ENCODE results near the gene LRP1B.

LRP1B gene

DNA sequence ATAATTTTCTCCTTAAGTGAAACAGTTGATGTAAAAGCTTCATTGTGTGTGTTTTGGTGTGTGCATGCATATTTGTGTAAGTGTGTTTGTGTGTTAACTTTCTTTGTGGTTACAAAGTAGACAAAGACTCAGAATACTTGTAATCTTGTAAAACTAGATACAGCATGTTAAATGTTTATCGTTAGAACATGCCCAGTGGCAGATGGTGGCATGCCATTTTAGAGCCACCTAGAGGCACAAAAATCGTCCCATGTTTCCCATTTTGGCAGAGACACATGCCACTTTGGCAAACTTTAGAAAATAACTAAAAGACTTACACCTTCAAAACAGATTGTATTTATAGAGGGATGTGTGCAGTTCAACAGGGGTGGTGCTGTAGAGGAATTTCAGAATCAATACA lies 224.1 kb downstream of the LRP1B start:
- TF ChIP-seq, protein P1, sequence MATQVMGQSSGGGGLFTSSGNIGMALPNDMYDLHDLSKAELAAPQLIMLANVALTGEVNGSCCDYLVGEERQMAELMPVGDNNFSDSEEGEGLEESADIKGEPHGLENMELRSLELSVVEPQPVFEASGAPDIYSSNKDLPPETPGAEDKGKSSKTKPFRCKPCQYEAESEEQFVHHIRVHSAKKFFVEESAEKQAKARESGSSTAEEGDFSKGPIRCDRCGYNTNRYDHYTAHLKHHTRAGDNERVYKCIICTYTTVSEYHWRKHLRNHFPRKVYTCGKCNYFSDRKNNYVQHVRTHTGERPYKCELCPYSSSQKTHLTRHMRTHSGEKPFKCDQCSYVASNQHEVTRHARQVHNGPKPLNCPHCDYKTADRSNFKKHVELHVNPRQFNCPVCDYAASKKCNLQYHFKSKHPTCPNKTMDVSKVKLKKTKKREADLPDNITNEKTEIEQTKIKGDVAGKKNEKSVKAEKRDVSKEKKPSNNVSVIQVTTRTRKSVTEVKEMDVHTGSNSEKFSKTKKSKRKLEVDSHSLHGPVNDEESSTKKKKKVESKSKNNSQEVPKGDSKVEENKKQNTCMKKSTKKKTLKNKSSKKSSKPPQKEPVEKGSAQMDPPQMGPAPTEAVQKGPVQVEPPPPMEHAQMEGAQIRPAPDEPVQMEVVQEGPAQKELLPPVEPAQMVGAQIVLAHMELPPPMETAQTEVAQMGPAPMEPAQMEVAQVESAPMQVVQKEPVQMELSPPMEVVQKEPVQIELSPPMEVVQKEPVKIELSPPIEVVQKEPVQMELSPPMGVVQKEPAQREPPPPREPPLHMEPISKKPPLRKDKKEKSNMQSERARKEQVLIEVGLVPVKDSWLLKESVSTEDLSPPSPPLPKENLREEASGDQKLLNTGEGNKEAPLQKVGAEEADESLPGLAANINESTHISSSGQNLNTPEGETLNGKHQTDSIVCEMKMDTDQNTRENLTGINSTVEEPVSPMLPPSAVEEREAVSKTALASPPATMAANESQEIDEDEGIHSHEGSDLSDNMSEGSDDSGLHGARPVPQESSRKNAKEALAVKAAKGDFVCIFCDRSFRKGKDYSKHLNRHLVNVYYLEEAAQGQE (IDR thresholded peaks at IDR 0.05; ENCODE audit: insufficient read depth in 1 of 2, low read depth in 2 of 2, low read length in 2 of 2), result no peak
- TF ChIP-seq TAF1 (IDR thresholded peaks at IDR 0.05; ENCODE audit: borderline replicate concordance, insufficient read depth, low read length) (no peak), POLR2AphosphoS5 (IDR thresholded peaks at IDR 0.05; ENCODE audit: low read depth, low read length) (no peak), FOXP2 (optimal IDR thresholded peaks at IDR 0.05; ENCODE audit: borderline replicate concordance, extremely low read depth, extremely low read length, insufficient read depth) (no peak), SIN3A (IDR thresholded peaks at IDR 0.05; ENCODE audit: borderline replicate concordance, insufficient read depth, low read length) (no peak)

DNA sequence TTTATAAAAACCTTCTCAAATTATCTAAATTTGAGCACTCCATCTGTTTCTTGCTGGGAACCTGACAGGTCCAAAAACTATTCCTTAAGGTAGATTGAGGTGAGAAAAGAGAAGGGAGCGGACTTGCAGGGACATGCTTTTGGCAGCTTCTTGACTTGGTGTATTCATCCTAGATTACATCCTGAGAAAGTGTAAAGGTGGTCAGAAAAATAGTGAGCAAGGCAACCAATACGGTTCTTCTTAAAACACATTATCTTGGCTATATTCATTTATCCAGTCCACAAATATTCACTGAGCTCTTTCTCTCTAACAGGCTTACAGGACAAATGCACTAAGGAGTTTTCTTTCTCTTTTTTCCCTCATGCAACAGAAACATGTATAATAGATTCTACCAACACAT lies 230.0 kb downstream of the LRP1B start:
- TF ChIP-seq FOXP2 (optimal IDR thresholded peaks at IDR 0.05; ENCODE audit: borderline replicate concordance, extremely low read depth, extremely low read length, insufficient read depth) (no peak), POLR2AphosphoS5 (IDR thresholded peaks at IDR 0.05; ENCODE audit: low read depth, low read length) (no peak), TAF1 (IDR thresholded peaks at IDR 0.05; ENCODE audit: borderline replicate concordance, insufficient read depth, low read length) (no peak), SIN3A (IDR thresholded peaks at IDR 0.05; ENCODE audit: borderline replicate concordance, insufficient read depth, low read length) (no peak)
- TF ChIP-seq, protein P1 (IDR thresholded peaks at IDR 0.05; ENCODE audit: insufficient read depth in 1 of 2, low read depth in 2 of 2, low read length in 2 of 2), result no peak

DNA sequence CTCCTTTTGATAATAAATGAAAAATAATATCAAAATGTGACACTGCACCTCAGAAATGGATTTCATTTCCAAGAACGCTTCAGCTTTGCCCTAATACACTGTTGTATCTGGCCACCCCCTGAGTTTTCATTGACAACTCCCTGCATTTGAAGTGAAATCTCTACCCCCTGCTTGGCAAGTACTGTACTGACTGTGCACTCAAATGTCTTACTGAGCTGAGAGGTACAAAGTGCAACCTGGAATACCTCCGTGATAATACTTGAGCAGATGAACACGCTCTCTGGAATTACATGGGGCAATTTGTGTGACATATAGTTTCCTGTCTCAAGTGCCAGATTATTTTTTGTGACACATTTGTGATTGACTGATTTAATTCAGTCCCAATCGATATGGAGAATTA lies 231.1 kb downstream of the LRP1B start:
- no peak for TF ChIP-seq POLR2AphosphoS5 (IDR thresholded peaks at IDR 0.05; ENCODE audit: low read depth, low read length)
- TF ChIP-seq, protein P1 (IDR thresholded peaks at IDR 0.05; ENCODE audit: insufficient read depth in 1 of 2, low read depth in 2 of 2, low read length in 2 of 2), result no peak
- no peak for TF ChIP-seq TAF1 (IDR thresholded peaks at IDR 0.05; ENCODE audit: borderline replicate concordance, insufficient read depth, low read length)
- no peak for TF ChIP-seq SIN3A (IDR thresholded peaks at IDR 0.05; ENCODE audit: borderline replicate concordance, insufficient read depth, low read length)
- no peak for TF ChIP-seq FOXP2 (optimal IDR thresholded peaks at IDR 0.05; ENCODE audit: borderline replicate concordance, extremely low read depth, extremely low read length, insufficient read depth)

DNA sequence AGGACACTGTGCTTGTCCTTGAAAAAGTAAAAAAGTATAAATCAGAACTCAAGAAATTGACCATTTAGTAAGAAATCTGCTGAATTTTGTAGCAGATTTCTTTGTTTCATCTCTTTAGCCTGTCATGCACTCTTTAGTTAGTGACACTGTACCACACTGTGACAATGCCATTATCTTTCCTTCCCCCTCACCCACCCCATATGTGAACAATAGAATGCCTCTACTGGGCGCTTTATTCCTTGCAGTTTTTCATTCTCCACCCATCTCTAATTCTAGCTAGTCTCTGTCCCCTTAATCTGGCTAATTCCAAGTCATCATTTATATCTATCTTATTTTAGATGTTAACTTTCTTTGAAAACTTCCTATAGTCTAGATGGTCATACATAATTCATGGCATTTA lies 241.0 kb downstream of the LRP1B start:
- TF ChIP-seq POLR2AphosphoS5 (IDR thresholded peaks at IDR 0.05; ENCODE audit: low read depth, low read length) (no peak), TAF1 (IDR thresholded peaks at IDR 0.05; ENCODE audit: borderline replicate concordance, insufficient read depth, low read length) (no peak), SIN3A (IDR thresholded peaks at IDR 0.05; ENCODE audit: borderline replicate concordance, insufficient read depth, low read length) (no peak), FOXP2 (optimal IDR thresholded peaks at IDR 0.05; ENCODE audit: borderline replicate concordance, extremely low read depth, extremely low read length, insufficient read depth) (no peak)
- TF ChIP-seq, protein P1 (IDR thresholded peaks at IDR 0.05; ENCODE audit: insufficient read depth in 1 of 2, low read depth in 2 of 2, low read length in 2 of 2), result no peak

All from PFSK-1 (cell line).